Thyroid gland (tissue), 4 donors: ENCODE results near the gene SESN3. TPM values are rescaled to one million over a fixed set of nuclear protein-coding genes. Genes with fewer than 3 reads are reported as not detected.
"Not testable (repeated sequence)": the region's sequence is repeated elsewhere in the genome, so short reads cannot be mapped to it uniquely, and the experiment has no call there.

ENCODE experiments used
- DNase-seq, 2 donors: peaks; one replicate each; pipeline ENCODE4 v3.0.0-alpha.2; 2019
- H3K27ac ChIP-seq, 3 donors: fragments of 200-600 bp; sonication (generic); 1 replicate in 2 of 3; 2 replicates in 1 of 3; pipeline ENCODE4 v1.5.1; 2016 to 2019; ENCODE audit warnings: mild to moderate bottlenecking in 1 of 3, moderate library complexity in 1 of 3
- H3K27me3 ChIP-seq: fragments of 200-600 bp; sonication (generic); one replicate; pipeline ENCODE4 v1.5.1; 2019
- H3K36me3 ChIP-seq, 2 donors: fragments of 200-600 bp; sonication (generic); one replicate each; pipeline ENCODE4 v1.5.1; 2016 to 2019
- H3K4me1 ChIP-seq, 2 donors: fragments of 200-600 bp; sonication (generic); one replicate each; pipeline ENCODE4 v1.5.1; 2017 to 2019
- H3K4me3 ChIP-seq, 3 donors: fragments of 200-600 bp; sonication (generic); replicated peaks in 1 of 3; 1 replicate in 2 of 3; 2 replicates in 1 of 3; pipeline ENCODE4 v1.5.1; 2016; ENCODE audit warnings: mild to moderate bottlenecking in 1 of 3
- H3K9me3 ChIP-seq: fragments of 200-600 bp; sonication (generic); one replicate; pipeline ENCODE4 v1.5.1; 2017
- CTCF ChIP-seq, 6 experiments: fragments of 200-600 bp in 3 of 6; fragments of 450-650 bp in 3 of 6; sonication (generic) in 3 of 6; IDR thresholded peaks; one replicate each; pipeline ENCODE4 v1.5.1; 2016 to 2019; ENCODE audit warnings: antibody characterized with exemption in 6 of 6, mild to moderate bottlenecking in 2 of 6, inconsistent platforms in 1 of 6, moderate library complexity in 1 of 6
- POLR2A ChIP-seq, 2 donors: fragments of 450-650 bp; IDR thresholded peaks; one replicate each; pipeline ENCODE4 v1.6.1; 2017; ENCODE audit warnings: antibody characterized with exemption in 2 of 2, mild to moderate bottlenecking in 2 of 2, moderate library complexity in 1 of 2
- WGBS, 2 donors: methylation state at CpG; one replicate each; pipeline ENCODE4 v1.1.5; 2017; 5-methylcytosine and 5-hydroxymethylcytosine counted together
- intact Hi-C: fragments of 100-400 bp; cut with DNase I; formaldehyde crosslinking; loops from one replicate; pipeline ENCODE4 v1.15.1; 2023
- total RNA-seq, 4 donors: library from RNA; depleted of rRNA; stranded (reverse); fragments of >200 nt; gene quantifications; one replicate each; pipeline ENCODE4 v1.2.3, GENCODE V29; 2016

Gene SESN3
- 10 to 100 TPM; 54.3 to 82.2 (median 71.8) TPM for total RNA-seq

- intact Hi-C loops: no loop called here
- 4% methylated on average over 9 to 11 of the region's 40 CpGs for WGBS, 2 donors
- peak; percentile 99 for DNase-seq
- peak within 1 kb of the TSS; percentile 82 to 97 (median 86) for H3K27ac ChIP-seq
- peaks cover 6 to 21% of the 10 kb centered on the region in 2 donors for H3K4me1 ChIP-seq
- H3K27me3 ChIP-seq: no peaks in the 10 kb centered on the region
- TF ChIP-seq POLR2A (IDR thresholded peaks at IDR 0.05): peak in 1 of 2 donors; percentile 90
- peak in 3 of 6 experiments; percentile 15 to 40 (median 18) for TF ChIP-seq CTCF (IDR thresholded peaks at IDR 0.05)
- peak within 1 kb of the TSS; percentile 23 to 88 (median 73) for H3K4me3 ChIP-seq
- H3K9me3 ChIP-seq: no peaks in the 10 kb centered on the region
- H3K36me3 ChIP-seq: no peaks in the 10 kb centered on the region
Observed at GRCh38 chr11:95231127-95231880, at the start of gene SESN3. Gene SESN3, minus strand, starts transcription at chr11:95231202. Its CDS starts 342 bp downstream, at chr11:95230860.

GRCh38 chr11:95279921-95280868, 49.2 kb upstream of the SESN3 start:
- peak overlapping the region; percentile 8 to 56 (median 51) for H3K27ac ChIP-seq
- H3K36me3 ChIP-seq: no peaks in the 10 kb centered on the region
- no peak for TF ChIP-seq CTCF (IDR thresholded peaks at IDR 0.05)
- TF ChIP-seq POLR2A (IDR thresholded peaks at IDR 0.05): no peak
- H3K27me3 ChIP-seq: no peaks in the 10 kb centered on the region
- H3K4me3 ChIP-seq: no peak overlapping the region
- 34 to 46% methylated on average over 6 of the region's 6 CpGs for WGBS, 2 donors
- intact Hi-C loops: no loop called here
- H3K4me1 ChIP-seq: peaks cover 10 to 14% of the 10 kb centered on the region in 2 donors
- DNase-seq: peak; percentile 90 to 95
- no peaks in the 10 kb centered on the region for H3K9me3 ChIP-seq

- WGBS, 2 donors: 81 to 89% methylated on average over 2 of the region's 2 CpGs
- TF ChIP-seq CTCF (IDR thresholded peaks at IDR 0.05) (no peak), POLR2A (IDR thresholded peaks at IDR 0.05) (no peak)
- intact Hi-C loops: no loop called here
- H3K4me1 ChIP-seq: peaks cover 10 to 14% of the 10 kb centered on the region in 2 donors
- DNase-seq: no peak
- no peaks in the 10 kb centered on the region for H3K9me3 ChIP-seq
- no peak overlapping the region for H3K27ac ChIP-seq
- no peak overlapping the region for H3K4me3 ChIP-seq
- H3K27me3 ChIP-seq: no peaks in the 10 kb centered on the region
- H3K36me3 ChIP-seq: no peaks in the 10 kb centered on the region
Observed at GRCh38 chr11:95277868-95278267, 46.9 kb upstream of the SESN3 start.

GRCh38 chr11:95276139-95276538, 45.1 kb upstream of the SESN3 start:
- Histone ChIP-seq H3K27ac (no peak overlapping the region), H3K4me3 (no peak overlapping the region), H3K4me1 (peaks cover 10 to 14% of the 10 kb centered on the region in 2 donors), H3K36me3 (no peaks in the 10 kb centered on the region), H3K27me3 (no peaks in the 10 kb centered on the region), H3K9me3 (no peaks in the 10 kb centered on the region)
- intact Hi-C loops: no loop called here
- no peak for TF ChIP-seq CTCF (IDR thresholded peaks at IDR 0.05)
- no peak for TF ChIP-seq POLR2A (IDR thresholded peaks at IDR 0.05)
- DNase-seq: no peak
- 87 to 91% methylated on average over 4 of the region's 4 CpGs for WGBS, 2 donors

- H3K27me3 ChIP-seq, intact Hi-C loops, DNase-seq, H3K36me3 ChIP-seq, H3K4me3 ChIP-seq, H3K27ac ChIP-seq, H3K9me3 ChIP-seq: not testable (repeated sequence)
- 87 to 97% methylated on average over 5 of the region's 5 CpGs for WGBS, 2 donors
- H3K4me1 ChIP-seq: peaks cover 5 to 13% of the 10 kb centered on the region in 2 donors
Observed at GRCh38 chr11:95273618-95274017, 42.6 kb upstream of the SESN3 start.
